Measurements from ENCODE around the gene ZMYND8.

Gene ZMYND8

GRCh38 chr20:47283411-47283810, 73.1 kb downstream of the ZMYND8 start:
- no peak for ATAC-seq (ENCODE audit: insufficient read depth, low read depth)
- Histone ChIP-seq H3K36me3 (ENCODE audit: insufficient read depth, low read length) (peaks cover 95% of the 10 kb centered on the region), H3K27ac (ENCODE audit: low read length) (no peak overlapping the region), H3K4me1 (ENCODE audit: insufficient read depth, low read length) (no peaks in the 10 kb centered on the region), H3K9ac (ENCODE audit: low read depth, low read length) (no peak overlapping the region), H2AFZ (ENCODE audit: low read depth, low read length) (no peak overlapping the region), H3K9me3 (ENCODE audit: insufficient read depth, low read length, severe bottlenecking) (no peaks in the 10 kb centered on the region), H3K79me2 (ENCODE audit: insufficient read depth, low read length) (no peaks in the 10 kb centered on the region), H3K27me3 (ENCODE audit: insufficient read depth, low read length, poor library complexity) (no peaks in the 10 kb centered on the region), H3K4me3 (ENCODE audit: low read depth in 1 of 2, low read length in 2 of 2) (no peak overlapping the region), H4K20me1 (ENCODE audit: insufficient read depth, low read length) (no peaks in the 10 kb centered on the region), H3K4me2 (ENCODE audit: insufficient read depth, low read length) (no peak overlapping the region)
- no peak for TF ChIP-seq EZH2 (IDR thresholded peaks at IDR 0.05; ENCODE audit: borderline replicate concordance, low read depth, low read length, severe bottlenecking)
- DNase-seq: no peak

- no peaks in the 10 kb centered on the region for H3K9me3 ChIP-seq (ENCODE audit: insufficient read depth, low read length, severe bottlenecking)
- no peak overlapping the region for H3K27ac ChIP-seq (ENCODE audit: low read length)
- no peaks in the 10 kb centered on the region for H4K20me1 ChIP-seq (ENCODE audit: insufficient read depth, low read length)
- H3K36me3 ChIP-seq (ENCODE audit: insufficient read depth, low read length): peaks cover 96% of the 10 kb centered on the region
- TF ChIP-seq EZH2 (IDR thresholded peaks at IDR 0.05; ENCODE audit: borderline replicate concordance, low read depth, low read length, severe bottlenecking) (no peak), CTCF (IDR thresholded peaks at IDR 0.05; ENCODE audit: borderline replicate concordance, extremely low read depth, low read length, poor library complexity, severe bottlenecking) (no peak)
- ATAC-seq (ENCODE audit: insufficient read depth, low read depth) (no peak), DNase-seq (no peak)
- no peak overlapping the region for H3K9ac ChIP-seq (ENCODE audit: low read depth, low read length)
- H2AFZ ChIP-seq (ENCODE audit: low read depth, low read length): no peak overlapping the region
- no peaks in the 10 kb centered on the region for H3K27me3 ChIP-seq (ENCODE audit: insufficient read depth, low read length, poor library complexity)
- H3K4me3 ChIP-seq (ENCODE audit: low read depth in 1 of 2, low read length in 2 of 2): no peak overlapping the region
- no peak overlapping the region for H3K4me2 ChIP-seq (ENCODE audit: insufficient read depth, low read length)
- no peaks in the 10 kb centered on the region for H3K4me1 ChIP-seq (ENCODE audit: insufficient read depth, low read length)
- no peaks in the 10 kb centered on the region for H3K79me2 ChIP-seq (ENCODE audit: insufficient read depth, low read length)
These were observed 73.6 kb downstream of the ZMYND8 start for GRCh38 chr20:47282864-47283263.

GRCh38 chr20:47281376-47281775, 75.1 kb downstream of the ZMYND8 start:
- no peaks in the 10 kb centered on the region for H4K20me1 ChIP-seq (ENCODE audit: insufficient read depth, low read length)
- H3K9me3 ChIP-seq (ENCODE audit: insufficient read depth, low read length, severe bottlenecking): no peaks in the 10 kb centered on the region
- no peak overlapping the region for H3K9ac ChIP-seq (ENCODE audit: low read depth, low read length)
- DNase-seq (no peak), ATAC-seq (ENCODE audit: insufficient read depth, low read depth) (no peak)
- no peaks in the 10 kb centered on the region for H3K79me2 ChIP-seq (ENCODE audit: insufficient read depth, low read length)
- H3K36me3 ChIP-seq (ENCODE audit: insufficient read depth, low read length): peaks cover 91% of the 10 kb centered on the region
- no peak overlapping the region for H2AFZ ChIP-seq (ENCODE audit: low read depth, low read length)
- no peaks in the 10 kb centered on the region for H3K27me3 ChIP-seq (ENCODE audit: insufficient read depth, low read length, poor library complexity)
- H3K4me2 ChIP-seq (ENCODE audit: insufficient read depth, low read length): no peak overlapping the region
- H3K27ac ChIP-seq (ENCODE audit: low read length): no peak overlapping the region
- no peak overlapping the region for H3K4me3 ChIP-seq (ENCODE audit: low read depth in 1 of 2, low read length in 2 of 2)
- H3K4me1 ChIP-seq (ENCODE audit: insufficient read depth, low read length): no peaks in the 10 kb centered on the region
- no peak for TF ChIP-seq CTCF (IDR thresholded peaks at IDR 0.05; ENCODE audit: borderline replicate concordance, extremely low read depth, low read length, poor library complexity, severe bottlenecking)
- no peak for TF ChIP-seq EZH2 (IDR thresholded peaks at IDR 0.05; ENCODE audit: borderline replicate concordance, low read depth, low read length, severe bottlenecking)

- Histone ChIP-seq H3K27ac (ENCODE audit: low read length) (no peak overlapping the region), H3K36me3 (ENCODE audit: insufficient read depth, low read length) (peaks cover 94% of the 10 kb centered on the region), H4K20me1 (ENCODE audit: insufficient read depth, low read length) (no peaks in the 10 kb centered on the region), H3K9ac (ENCODE audit: low read depth, low read length) (no peak overlapping the region), H3K4me1 (ENCODE audit: insufficient read depth, low read length) (no peaks in the 10 kb centered on the region), H3K4me3 (ENCODE audit: low read depth in 1 of 2, low read length in 2 of 2) (no peak overlapping the region), H2AFZ (ENCODE audit: low read depth, low read length) (no peak overlapping the region), H3K9me3 (ENCODE audit: insufficient read depth, low read length, severe bottlenecking) (no peaks in the 10 kb centered on the region), H3K27me3 (ENCODE audit: insufficient read depth, low read length, poor library complexity) (no peaks in the 10 kb centered on the region), H3K4me2 (ENCODE audit: insufficient read depth, low read length) (no peak overlapping the region), H3K79me2 (ENCODE audit: insufficient read depth, low read length) (no peaks in the 10 kb centered on the region)
- DNase-seq (no peak), ATAC-seq (ENCODE audit: insufficient read depth, low read depth) (no peak)
- TF ChIP-seq EZH2 (IDR thresholded peaks at IDR 0.05; ENCODE audit: borderline replicate concordance, low read depth, low read length, severe bottlenecking) (no peak), CTCF (IDR thresholded peaks at IDR 0.05; ENCODE audit: borderline replicate concordance, extremely low read depth, low read length, poor library complexity, severe bottlenecking) (no peak)
These were observed 75.8 kb downstream of the ZMYND8 start for GRCh38 chr20:47280668-47281067.

All from DND-41 (cell line).